OCI-M2 (cell line): ENCODE results near the gene PLPP4.
A peak's percentile ranks its signal among the peaks of the same experiment; 100 is the strongest.
"Not testable (repeated sequence)": the region's sequence is repeated elsewhere in the genome, so short reads cannot be mapped to it uniquely, and the experiment has no call there.

Experiments
- DNase-seq: peaks from one replicate; lab custom pipeline; 2025; ENCODE audit not compliant: unreplicated experiment; lab: John Stamatoyannopoulos, UW

PLPP4 gene

DNA sequence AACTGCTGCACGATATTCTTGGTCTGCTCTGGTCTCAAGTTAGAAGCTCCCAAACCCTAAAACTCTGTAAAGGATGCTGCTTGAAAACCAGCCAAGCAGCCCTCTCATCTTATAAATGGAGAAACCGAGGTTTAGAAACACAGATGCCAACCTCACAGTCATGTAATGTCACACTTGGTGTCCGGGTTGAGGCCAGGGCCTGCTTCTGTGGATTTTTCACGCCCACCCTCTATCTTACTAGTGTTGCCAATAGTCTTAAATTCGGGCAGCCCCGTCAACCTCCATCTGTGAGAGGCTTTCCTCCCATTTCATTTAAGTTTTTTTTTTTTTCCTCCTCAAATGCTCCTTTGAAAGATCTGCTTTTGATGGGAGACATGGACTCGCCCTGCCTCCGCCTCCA is 28.9 kb downstream of the PLPP4 start:
- DNase-seq, result no peak

GRCh38 chr10:120486671-120487205 is 29.7 kb downstream of the PLPP4 start:
- DNase-seq, result no peak

GRCh38 chr10:120490288-120490687 is 33.3 kb downstream of the PLPP4 start:
- no peak for DNase-seq

DNA sequence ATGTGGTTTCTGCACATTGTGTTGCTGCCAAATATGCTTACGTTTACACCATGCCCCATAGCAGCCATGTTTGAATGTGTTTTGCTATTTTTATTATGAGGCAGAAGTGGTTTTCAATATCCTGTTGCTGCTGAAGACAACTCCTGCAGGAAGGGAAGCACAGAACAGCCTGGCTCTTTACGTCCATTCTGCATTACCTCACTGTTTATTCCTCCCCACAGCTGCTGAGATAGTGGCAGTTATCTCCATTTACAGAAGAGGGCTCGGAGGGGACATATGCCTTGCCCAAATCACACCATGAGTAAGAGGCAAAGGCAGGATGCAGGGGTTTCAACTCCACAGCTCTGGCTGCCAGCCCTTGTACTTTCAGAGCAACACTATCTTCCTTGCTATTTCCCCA is 35.3 kb downstream of the PLPP4 start:
- peak; percentile 44 for DNase-seq

DNA sequence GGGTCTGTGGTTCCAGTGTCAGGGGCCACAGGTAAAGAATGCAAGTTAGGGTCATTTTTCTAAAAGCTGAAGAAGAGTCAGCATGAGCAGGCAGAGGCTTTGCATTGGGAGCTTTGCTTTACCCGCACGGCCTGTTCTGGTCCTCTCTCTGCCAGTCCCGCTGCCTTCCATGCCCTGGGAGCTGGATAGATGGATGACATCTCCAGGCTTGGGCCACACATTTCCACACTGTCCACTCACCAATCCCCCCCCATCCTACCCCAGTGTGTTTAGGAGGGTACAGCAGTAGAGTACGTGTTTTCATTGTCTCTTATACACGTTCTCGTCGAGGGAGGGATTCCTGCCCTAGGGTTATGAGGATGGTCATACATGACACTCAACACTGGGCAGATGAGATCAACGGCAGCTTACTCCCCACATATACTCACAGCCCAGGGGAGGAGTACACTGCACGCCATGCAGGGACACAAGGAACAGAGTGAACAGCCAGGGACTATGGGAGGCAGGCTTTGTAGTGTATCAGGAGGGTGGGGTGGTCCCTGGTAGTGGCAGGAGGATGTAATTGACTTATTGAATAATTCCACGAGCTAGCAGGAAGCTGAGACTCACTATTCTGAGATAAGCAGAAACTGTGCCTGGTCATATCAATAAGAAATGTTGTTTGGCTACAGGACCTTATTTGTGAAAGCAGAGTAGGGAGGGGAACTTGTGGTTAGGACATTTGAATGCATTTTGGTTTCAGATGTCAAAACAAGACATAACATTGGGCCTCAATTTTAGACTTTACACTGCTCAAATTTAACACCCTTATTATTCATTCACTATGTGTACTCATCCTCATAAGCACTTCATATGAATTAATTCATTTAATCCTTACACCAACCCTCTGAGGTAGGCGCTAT is 36.6 kb downstream of the PLPP4 start:
- DNase-seq, result peak; percentile 48

- DNase-seq, result no peak
Observed at GRCh38 chr10:120494313-120494710, 37.3 kb downstream of the PLPP4 start.

DNA sequence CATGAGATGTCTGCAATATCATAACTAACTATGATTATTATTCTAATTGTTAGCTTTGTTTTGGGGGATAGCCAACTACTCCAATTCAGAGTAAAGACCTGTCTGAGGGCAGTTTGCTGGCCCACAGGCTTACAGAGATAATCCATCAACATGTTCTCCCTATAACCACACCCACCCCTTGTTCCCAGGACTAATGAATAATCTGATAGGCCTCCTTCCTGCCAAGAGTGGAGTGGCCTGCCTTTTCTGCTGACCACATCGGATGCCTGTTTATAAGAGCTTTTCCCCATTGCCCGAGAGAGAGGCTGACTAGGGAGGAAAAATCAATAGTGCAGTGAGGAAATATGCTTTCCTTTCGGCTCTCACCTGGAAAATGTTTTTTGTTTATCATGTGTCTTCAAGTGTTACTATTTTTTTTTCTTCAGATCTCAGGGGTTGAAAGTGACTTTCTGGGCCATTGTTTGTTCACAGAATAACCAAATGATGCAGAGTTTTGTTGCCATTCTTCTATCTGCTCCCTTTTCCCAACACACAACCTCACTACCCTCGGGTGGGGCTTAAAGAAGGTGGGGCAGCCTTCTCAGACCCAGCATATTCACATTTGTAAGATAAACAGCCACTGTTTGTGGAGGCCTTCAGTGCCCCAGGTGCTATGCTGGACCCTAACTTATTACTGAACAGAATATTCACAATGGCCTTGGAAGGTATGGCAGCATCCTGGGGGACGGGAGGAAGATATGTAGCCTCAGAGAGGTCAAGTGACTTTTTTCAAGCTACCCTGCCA is 38.4 kb downstream of the PLPP4 start:
- DNase-seq, result no peak

DNA sequence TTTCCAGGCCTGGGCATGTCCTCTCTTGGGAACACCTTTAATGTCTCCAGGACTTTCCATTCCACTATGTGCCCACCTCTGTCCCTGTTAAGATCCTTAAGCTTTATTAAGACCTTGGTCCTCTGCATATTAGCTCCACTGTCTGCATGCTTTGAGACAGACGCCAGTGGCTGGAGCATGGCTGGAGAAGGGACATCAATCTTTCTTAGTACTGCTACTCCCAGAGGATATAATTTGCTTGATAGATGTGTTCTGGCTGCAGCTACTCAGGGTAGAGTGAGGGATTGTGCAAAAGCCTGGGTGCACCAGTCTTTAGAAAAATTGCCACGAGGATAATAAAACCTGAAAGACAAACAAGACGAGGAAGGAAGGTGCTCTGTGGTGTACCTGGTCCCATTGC is 42.9 kb downstream of the PLPP4 start:
- DNase-seq, result no peak

GRCh38 chr10:120503689-120504088 is 46.7 kb downstream of the PLPP4 start:
- no peak for DNase-seq

- not testable (repeated sequence) for DNase-seq
Observed at GRCh38 chr10:120504227-120504626, 47.2 kb downstream of the PLPP4 start.

DNA sequence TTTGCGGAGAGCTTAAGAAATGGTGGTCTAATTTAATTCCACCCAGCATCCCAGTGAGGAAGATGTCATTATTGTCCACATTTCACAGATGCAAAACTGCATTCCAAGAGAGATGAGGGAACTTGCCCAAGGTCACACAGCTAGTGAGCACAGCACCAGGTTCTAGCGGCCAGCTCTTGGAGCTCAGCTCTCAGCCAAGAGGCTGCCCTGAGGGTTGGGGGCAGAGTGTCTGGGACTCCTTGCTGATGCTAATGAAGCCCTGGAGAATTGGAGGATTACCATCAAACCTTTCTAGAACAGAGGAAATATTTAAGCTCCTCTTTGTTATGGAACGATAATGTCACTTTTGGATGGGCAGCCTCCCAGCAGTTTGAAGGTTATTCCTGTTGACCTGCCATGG is 48.0 kb downstream of the PLPP4 start:
- DNase-seq, result no peak

- no peak for DNase-seq
Observed at GRCh38 chr10:120505866-120506265, 48.8 kb downstream of the PLPP4 start.

GRCh38 chr10:120506674-120507073 is 49.6 kb downstream of the PLPP4 start:
- no peak for DNase-seq

GRCh38 chr10:120507175-120507574 is 50.1 kb downstream of the PLPP4 start:
- no peak for DNase-seq

- DNase-seq, result no peak
Observed at GRCh38 chr10:120507651-120508050, 50.6 kb downstream of the PLPP4 start.

GRCh38 chr10:120508393-120508792 is 51.4 kb downstream of the PLPP4 start:
- DNase-seq, result no peak

GRCh38 chr10:120508966-120509365 is 51.9 kb downstream of the PLPP4 start:
- DNase-seq, result no peak

- DNase-seq, result no peak
Observed at GRCh38 chr10:120511165-120511564, 54.1 kb downstream of the PLPP4 start.

GRCh38 chr10:120513307-120513796 is 56.3 kb downstream of the PLPP4 start:
- DNase-seq, result no peak

DNA sequence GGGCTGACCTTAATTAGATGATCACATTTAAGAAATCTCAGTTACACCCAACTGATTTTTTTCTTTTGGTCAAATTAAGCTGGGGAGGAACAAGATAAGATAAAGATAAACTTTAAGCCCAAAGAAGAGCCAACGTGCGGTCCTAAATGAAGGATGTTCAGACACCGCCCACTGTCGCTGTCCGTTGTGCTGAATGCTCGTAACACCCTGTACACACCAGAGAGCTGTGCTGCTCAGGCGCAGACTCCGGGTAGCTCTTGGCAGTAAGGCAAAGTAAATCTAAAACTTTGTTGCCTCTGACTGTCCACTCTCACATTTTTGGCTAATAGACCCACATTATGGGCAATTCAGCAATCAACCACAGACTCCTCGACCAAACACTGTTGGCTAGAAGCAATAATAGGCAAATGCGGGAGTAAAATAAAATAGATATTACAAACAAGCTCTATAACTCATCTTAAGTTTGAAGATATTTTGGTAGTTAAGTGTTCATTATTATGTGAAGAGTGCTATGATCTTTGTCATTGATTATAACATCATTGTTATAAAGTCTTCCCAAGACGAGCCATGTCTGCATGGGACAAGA is 57.1 kb downstream of the PLPP4 start:
- no peak for DNase-seq

- DNase-seq, result no peak
Observed at GRCh38 chr10:120514959-120515358, 57.9 kb downstream of the PLPP4 start.
